ENCODE results near the gene RRP15.
A peak's percentile ranks its signal among the peaks of the same experiment; 100 is the strongest.

RRP15 gene

GRCh38 chr1:218332416-218332815 lies 47.3 kb downstream of the RRP15 start:
- Mint-ChIP-seq H3K27me3 (ENCODE audit: low read depth) (no peaks in the 10 kb centered on the region), H3K4me1 (peaks cover 31% of the 10 kb centered on the region), H3K9me3 (no peaks in the 10 kb centered on the region), H3K27ac (peak overlapping the region in 1 of 3 experiments; percentile 34), H3K4me3 (no peak overlapping the region), H3K36me3 (ENCODE audit: low read depth) (peaks cover 9% of the 10 kb centered on the region)
- TF ChIP-seq, protein P1, sequence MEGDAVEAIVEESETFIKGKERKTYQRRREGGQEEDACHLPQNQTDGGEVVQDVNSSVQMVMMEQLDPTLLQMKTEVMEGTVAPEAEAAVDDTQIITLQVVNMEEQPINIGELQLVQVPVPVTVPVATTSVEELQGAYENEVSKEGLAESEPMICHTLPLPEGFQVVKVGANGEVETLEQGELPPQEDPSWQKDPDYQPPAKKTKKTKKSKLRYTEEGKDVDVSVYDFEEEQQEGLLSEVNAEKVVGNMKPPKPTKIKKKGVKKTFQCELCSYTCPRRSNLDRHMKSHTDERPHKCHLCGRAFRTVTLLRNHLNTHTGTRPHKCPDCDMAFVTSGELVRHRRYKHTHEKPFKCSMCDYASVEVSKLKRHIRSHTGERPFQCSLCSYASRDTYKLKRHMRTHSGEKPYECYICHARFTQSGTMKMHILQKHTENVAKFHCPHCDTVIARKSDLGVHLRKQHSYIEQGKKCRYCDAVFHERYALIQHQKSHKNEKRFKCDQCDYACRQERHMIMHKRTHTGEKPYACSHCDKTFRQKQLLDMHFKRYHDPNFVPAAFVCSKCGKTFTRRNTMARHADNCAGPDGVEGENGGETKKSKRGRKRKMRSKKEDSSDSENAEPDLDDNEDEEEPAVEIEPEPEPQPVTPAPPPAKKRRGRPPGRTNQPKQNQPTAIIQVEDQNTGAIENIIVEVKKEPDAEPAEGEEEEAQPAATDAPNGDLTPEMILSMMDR (IDR thresholded peaks at IDR 0.05; ENCODE audit: unreplicated experiment in 3 of 3), result no peak

DNA sequence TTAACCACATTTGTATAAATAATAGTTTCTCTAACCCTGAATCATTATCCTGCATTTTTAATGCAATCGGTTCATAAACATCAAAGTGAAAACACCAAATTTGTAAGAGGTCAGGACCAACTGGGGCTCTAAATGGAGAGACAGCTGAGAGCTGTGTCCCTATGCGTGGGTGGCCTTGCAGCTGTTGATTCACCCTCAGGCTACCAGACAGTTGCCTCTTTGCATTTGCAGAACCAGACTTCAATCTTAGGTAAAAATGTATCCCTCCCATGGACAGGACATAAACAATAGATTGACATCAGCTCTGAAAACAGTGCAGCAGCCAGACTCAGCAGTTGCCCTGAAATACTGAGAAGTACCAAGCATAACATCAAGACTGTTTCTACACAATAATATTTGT lies 51.2 kb downstream of the RRP15 start:
- Mint-ChIP-seq H3K9me3 (no peaks in the 10 kb centered on the region), H3K4me1 (peaks cover 57% of the 10 kb centered on the region), H3K36me3 (ENCODE audit: low read depth) (peaks cover 9% of the 10 kb centered on the region), H3K4me3 (peak overlapping the region in 1 of 3 experiments; percentile 10), H3K27ac (peak overlapping the region; percentile 66 to 78 (median 75)), H3K27me3 (ENCODE audit: low read depth) (no peaks in the 10 kb centered on the region)
- TF ChIP-seq, protein P1 (IDR thresholded peaks at IDR 0.05; ENCODE audit: unreplicated experiment in 3 of 3), result no peak

GRCh38 chr1:218339267-218339831 lies 54.3 kb downstream of the RRP15 start:
- Mint-ChIP-seq H3K9me3 (no peaks in the 10 kb centered on the region), H3K27ac (peak overlapping the region in 2 of 3 experiments; percentile 63 to 72), H3K27me3 (ENCODE audit: low read depth) (no peaks in the 10 kb centered on the region), H3K36me3 (ENCODE audit: low read depth) (no peaks in the 10 kb centered on the region), H3K4me3 (no peak overlapping the region), H3K4me1 (peaks cover 59% of the 10 kb centered on the region)
- TF ChIP-seq, protein P1 (IDR thresholded peaks at IDR 0.05; ENCODE audit: unreplicated experiment in 3 of 3), result peak; percentile 70 to 86 (median 72)

GRCh38 chr1:218341325-218341724 lies 56.2 kb downstream of the RRP15 start:
- H3K4me3 Mint-ChIP-seq, result peak overlapping the region in 1 of 3 experiments; percentile 26

GRCh38 chr1:218342091-218342490 lies 57.0 kb downstream of the RRP15 start:
- Mint-ChIP-seq H3K9me3 (no peaks in the 10 kb centered on the region), H3K27me3 (ENCODE audit: low read depth) (peaks cover 11% of the 10 kb centered on the region), H3K36me3 (ENCODE audit: low read depth) (no peaks in the 10 kb centered on the region), H3K4me1 (peaks cover 40% of the 10 kb centered on the region), H3K27ac (peak overlapping the region in 1 of 3 experiments; percentile 39), H3K4me3 (peak overlapping the region in 1 of 3 experiments; percentile 36)
- TF ChIP-seq, protein P1 (IDR thresholded peaks at IDR 0.05; ENCODE audit: unreplicated experiment in 3 of 3), result no peak

More at GRCh38 chr1:218341325-218341724, 56.2 kb downstream of the RRP15 start:
- H3K27me3 Mint-ChIP-seq (ENCODE audit: low read depth), result peaks cover 3% of the 10 kb centered on the region
- no peaks in the 10 kb centered on the region for H3K36me3 Mint-ChIP-seq (ENCODE audit: low read depth)
- peaks cover 47% of the 10 kb centered on the region for H3K4me1 Mint-ChIP-seq
- peak overlapping the region in 2 of 3 experiments; percentile 3 to 36 for H3K27ac Mint-ChIP-seq
- TF ChIP-seq, protein P1 (IDR thresholded peaks at IDR 0.05; ENCODE audit: unreplicated experiment in 3 of 3), result no peak
- no peaks in the 10 kb centered on the region for H3K9me3 Mint-ChIP-seq
